Renal cortex interstitium (tissue), 11 donors: Measurements from ENCODE around the gene SCMH1. TPM values are rescaled to one million over a fixed set of nuclear protein-coding genes. Genes with fewer than 3 reads are reported as not detected.
"Not testable (repeated sequence)": the region's sequence is repeated elsewhere in the genome, so short reads cannot be mapped to it uniquely, and the experiment has no call there.

ENCODE experiments used
- DNase-seq, 11 donors: peaks; one replicate each; pipeline ENCODE4 v3.0.0-alpha.2; 2013; ENCODE audit warnings: low read depth in 9 of 11, low spot score in 4 of 11; ENCODE audit errors: extremely low read depth in 1 of 11
- polyA plus RNA-seq, 3 donors: library from polyadenylated mRNA; unstranded; fragments of 120-200 nt; gene quantifications; one replicate each; pipeline ENCODE4 v1.2.1, GENCODE V29; 2013; ENCODE audit not compliant: insufficient read length in 3 of 3

The SCMH1 gene
- polyA plus RNA-seq, 3 donors = 34.2 to 45.3 (median 42.4) TPM

DNA sequence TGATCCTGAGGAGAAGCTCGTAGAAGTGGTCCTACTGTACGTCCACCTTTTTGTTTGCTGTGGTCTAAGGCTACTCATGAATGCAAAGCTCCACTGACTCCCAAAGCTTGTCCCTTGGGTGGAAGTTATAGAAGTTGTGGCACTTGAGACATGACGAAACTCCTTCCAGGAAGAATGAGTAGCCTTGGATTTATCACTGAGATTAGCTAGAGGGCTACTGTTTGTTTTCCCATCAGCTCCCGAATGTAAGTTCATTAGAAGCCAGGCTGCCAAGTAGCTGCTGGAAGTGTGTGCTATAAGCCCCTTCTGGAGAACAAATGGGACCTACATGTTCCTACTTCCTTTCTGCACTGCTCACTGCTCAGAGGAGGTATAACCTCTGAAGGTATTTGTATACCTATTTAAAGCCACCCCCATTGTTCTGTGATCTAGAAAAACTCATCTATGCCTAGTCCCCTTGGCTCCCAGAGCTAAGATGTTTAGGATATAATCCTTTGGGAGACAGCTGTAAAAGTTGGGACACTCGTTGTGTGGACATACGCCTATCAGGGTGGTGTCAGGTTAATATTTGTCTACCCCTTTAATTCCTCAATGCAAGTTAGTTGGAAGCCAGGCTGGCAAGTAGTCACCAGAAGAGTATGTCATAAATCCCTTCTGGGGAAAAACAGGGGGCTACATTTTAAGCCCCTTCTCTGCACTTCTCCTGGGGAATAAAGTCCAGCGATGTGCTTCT, 72.9 kb downstream of the SCMH1 start:
- DNase-seq = no peak

GRCh38 chr1:41167667-41168066, 74.4 kb downstream of the SCMH1 start:
- DNase-seq = no peak

- DNase-seq = no peak
Observed at GRCh38 chr1:41164727-41165126, 77.4 kb downstream of the SCMH1 start.

- DNase-seq = no peak
Observed at GRCh38 chr1:41162441-41162840, 79.7 kb downstream of the SCMH1 start.

- no peak for DNase-seq
Observed at GRCh38 chr1:41161846-41162245, 80.3 kb downstream of the SCMH1 start.

GRCh38 chr1:41160498-41161110, 81.5 kb downstream of the SCMH1 start:
- no peak for DNase-seq

GRCh38 chr1:41158966-41159365, 83.1 kb downstream of the SCMH1 start:
- DNase-seq = no peak

DNA sequence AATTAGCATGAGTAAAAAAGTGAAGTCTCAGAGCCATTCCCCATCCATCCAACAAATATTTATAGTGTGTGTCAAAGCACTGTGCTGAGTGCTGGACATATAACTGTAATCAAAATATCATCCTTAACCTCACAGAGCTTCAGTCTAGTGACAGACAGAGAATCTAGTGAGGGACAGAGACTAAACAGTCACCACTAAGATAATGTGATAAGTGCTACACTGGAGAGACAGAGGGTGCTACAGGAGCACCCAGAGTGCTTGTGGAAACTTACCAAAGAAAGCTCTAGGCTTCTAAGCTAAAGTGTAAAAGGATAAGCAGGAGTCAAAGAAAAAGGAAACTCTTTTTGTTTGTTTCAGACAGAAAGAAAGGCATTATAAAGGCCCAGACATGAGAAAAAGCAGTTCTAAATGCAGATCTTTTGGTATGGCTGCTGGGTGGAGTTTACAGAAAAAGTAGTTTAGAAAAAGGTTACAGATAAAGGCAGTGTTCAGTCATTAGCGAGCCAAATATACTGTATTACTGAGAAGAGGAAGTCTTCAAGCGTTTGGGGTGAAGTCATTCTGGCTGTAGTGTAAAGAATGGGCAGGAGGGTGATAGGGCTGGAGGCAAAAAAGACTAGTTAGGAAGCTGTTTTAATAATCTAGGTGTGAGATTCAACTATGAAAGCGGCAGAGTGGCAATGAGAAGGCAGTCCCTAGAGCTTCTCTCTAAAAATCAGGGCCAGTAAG, 83.8 kb downstream of the SCMH1 start:
- no peak for DNase-seq

GRCh38 chr1:41155105-41155504, 87.0 kb downstream of the SCMH1 start:
- no peak for DNase-seq

- DNase-seq = no peak
Observed at GRCh38 chr1:41153750-41154274, 88.3 kb downstream of the SCMH1 start.

DNA sequence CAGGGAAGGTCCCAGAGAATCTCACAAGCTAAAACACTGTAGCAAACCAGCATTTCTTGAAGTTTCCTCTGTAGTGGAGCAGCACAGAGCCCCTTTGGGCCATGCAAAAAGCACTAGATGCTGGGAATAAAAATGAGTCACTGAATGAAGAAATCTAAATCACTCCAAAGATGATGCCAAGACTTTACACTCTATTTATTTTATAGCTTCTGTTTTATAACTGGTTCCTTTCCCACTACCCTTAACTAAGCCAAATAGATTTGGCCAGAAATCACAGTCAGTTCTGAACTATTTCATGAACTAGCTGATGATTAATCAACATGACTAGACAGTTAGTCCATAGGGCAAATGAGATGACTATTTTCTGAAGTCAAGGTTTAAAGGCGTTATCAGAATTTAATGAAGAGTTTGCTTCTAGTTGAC, 89.5 kb downstream of the SCMH1 start:
- peak in 1 of 11 donors; percentile 8 for DNase-seq

DNA sequence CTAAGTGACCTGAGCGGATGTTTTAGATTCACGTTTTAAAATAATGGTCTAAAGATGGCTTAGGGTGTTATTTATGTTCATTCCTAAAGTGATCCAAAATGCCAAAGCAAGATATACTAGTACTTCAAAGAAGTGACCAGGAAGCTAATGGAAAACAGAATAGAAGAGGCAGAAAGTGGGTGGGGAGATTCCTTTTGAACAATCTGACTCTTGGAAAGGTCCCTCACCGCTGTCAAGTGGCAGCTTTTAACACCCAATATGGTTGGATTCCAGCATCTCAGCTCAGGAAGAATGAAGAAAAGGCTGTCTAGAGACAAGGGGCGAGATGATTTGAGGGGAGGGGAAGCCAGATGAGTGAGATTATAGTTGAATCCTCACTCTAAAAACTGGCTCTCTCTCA, 90.3 kb downstream of the SCMH1 start:
- no peak for DNase-seq

DNA sequence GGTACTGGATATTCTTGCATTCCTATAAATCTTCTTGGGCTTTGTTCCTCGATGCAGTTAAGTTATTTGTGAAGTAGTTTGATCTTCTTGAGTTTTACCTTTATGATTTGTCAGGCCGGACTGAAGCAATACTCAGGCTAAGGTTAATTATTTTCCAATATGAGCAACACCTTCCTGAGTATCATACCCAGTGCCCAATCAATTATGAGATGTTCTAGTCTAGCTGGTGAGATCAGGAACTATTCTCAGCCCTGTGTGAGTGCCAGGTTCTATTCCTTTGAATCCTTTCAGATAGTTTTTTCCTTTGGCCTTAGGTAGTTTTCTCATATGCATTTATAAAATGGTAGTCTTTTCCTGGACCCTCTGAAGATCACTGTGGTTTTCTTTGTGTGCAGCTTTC, 92.5 kb downstream of the SCMH1 start:
- DNase-seq = no peak

DNA sequence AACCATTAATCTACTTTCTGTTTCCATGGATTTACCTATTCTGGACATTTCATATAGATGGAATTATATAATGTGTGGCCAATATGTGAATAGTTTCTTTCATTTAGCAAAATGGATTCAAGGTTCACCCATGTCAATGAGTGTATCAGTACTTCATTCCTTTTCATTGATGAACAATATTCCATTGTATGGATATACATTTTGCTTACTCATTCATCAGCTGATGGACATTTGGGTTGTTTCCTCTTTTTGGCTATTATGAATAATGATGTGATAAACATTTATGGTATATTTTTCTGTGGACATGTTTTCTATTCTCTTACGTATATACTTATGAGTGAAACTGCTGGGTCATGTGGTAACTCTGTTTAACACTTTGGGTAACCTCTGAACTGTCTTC, 97.8 kb downstream of the SCMH1 start:
- DNase-seq = no peak

DNA sequence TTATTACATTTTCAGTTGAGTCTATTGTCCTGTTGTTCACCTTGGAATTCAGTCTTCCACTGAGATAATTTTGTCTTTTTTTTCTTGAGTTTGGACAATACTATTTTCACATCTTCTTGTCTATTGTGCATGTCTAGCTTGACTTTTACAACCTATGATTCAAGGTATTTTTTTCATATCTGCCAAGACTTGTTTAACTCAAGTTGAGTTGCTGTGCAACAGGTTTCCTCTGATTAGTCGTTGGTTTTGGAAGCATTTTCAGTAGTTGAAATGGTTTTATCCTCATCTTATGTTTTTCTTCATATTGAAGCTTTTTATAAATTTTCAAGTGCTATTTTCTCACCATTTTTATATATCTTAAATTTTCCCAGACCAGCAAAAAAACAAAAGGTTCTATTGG, 103.6 kb downstream of the SCMH1 start:
- no peak for DNase-seq

GRCh38 chr1:41135196-41135947, 106.7 kb downstream of the SCMH1 start:
- no peak for DNase-seq

GRCh38 chr1:41134325-41134724, 107.8 kb downstream of the SCMH1 start:
- DNase-seq = not testable (repeated sequence)

DNA sequence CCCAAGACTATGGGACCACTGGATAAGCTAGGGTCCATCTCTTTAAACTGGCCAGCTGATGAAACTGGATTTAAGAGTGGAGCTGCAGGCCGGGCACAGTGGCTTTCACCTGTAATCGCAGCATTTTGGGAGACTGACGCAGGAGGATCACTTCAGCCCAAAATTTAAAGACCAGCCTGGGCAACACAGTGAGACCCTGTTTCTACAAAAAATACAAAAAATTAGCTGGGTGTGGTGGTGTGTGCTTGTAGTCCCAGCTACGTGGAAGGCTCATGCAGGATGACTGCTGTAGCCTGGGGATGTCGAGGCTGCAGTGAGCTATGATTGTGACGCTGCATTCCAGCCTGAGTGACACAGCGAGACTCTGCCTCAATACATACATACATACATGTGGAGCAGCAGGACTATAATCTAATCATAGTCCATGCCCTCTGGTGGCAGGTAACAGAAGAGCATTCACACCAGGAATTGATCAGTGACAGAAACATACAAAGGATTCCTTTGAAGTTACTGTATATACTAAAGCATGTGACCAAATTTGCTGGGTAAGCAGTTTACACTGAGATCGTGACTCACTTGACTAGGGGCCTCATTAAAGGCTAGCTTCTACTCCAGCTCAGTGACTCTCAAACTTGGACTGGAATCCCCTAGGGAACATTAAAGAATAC, 119.1 kb downstream of the SCMH1 start:
- peak in 1 of 11 donors; percentile 17 for DNase-seq

DNA sequence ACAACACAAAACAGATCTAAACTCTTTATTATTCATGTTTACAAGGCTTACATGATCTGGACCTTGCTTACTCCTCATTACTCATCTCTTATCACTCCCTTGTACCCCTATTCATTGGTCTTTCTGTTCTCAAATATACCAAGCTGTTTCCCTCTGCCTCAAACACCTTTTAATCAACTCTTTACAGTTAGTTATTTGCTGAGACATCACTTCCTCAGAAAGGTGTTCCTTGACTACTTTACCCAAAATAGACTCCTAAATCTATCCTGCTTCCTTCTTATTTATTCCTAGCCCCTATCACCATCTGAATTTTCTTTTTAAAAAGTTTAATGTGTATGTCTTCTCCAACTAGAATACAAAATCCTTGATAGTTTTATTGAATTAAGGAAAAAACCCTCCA, 120.0 kb downstream of the SCMH1 start:
- DNase-seq = no peak
